Endothelial cell of umbilical vein (primary cell): Measurements from ENCODE around the gene MINDY2. TPM values are rescaled to one million over a fixed set of nuclear protein-coding genes. Genes with fewer than 3 reads are reported as not detected.

ENCODE experiments used
- BruUV-seq: library from RNA; stranded (reverse); fragments of 400-500 nt; replicated peaks from 2 replicates; lab custom pipeline; 2021; lab: Mats Ljungman, UMichigan
- CTCF ChIA-PET: fragments of 300-600, 350-600 bp; sonication (Branson Sonifier 250); formaldehyde crosslinking; loops from one replicate; lab custom pipeline; 2021; ENCODE audit warnings: antibody characterized with exemption, inconsistent platforms; lab: Charles Lee
- POLR2A ChIA-PET: fragments of 300-600, 350-600 bp; sonication (Branson Sonifier 250); formaldehyde crosslinking; loops from one replicate; lab custom pipeline; 2021; ENCODE audit warnings: antibody characterized with exemption, inconsistent platforms; lab: Charles Lee
- DNase-seq: peaks from one replicate; pipeline ENCODE4 v3.0.0-alpha.2; 2011; ENCODE audit warnings: low read depth, low spot score
- FAIRE-seq: peaks from 2 replicates; lab custom pipeline; 2011; peaks lifted over from hg19 to GRCh38; lab: Jason Lieb, UNC
- H2AFZ ChIP-seq: 2 replicates; pipeline ENCODE4 v1.6.0; 2012; ENCODE audit warnings: low read depth, low read length, control low read depth, inconsistent platforms
- H3K27ac ChIP-seq: 2 replicates; pipeline ENCODE4 v1.5.1; 2011; ENCODE audit warnings: low read depth, mild to moderate bottlenecking, control low read depth, low read length, moderate library complexity; ENCODE audit not compliant: insufficient read depth
- H3K27me3 ChIP-seq, 2 experiments: 2 replicates each; pipeline versions ENCODE4 v1.6.0 to v1.6.1; 2011; ENCODE audit warnings: low read length in 2 of 2, mixed read lengths in 1 of 2; ENCODE audit not compliant: control insufficient read depth in 2 of 2, insufficient read depth in 2 of 2
- H3K36me3 ChIP-seq, 2 experiments: 2 replicates in 1 of 2; 3 replicates in 1 of 2; pipeline ENCODE4 v1.5.1; 2011; ENCODE audit warnings: low read length in 2 of 2, mild to moderate bottlenecking in 1 of 2, moderate library complexity in 1 of 2; ENCODE audit not compliant: control insufficient read depth in 2 of 2, insufficient read depth in 2 of 2; ENCODE audit errors: extremely low read depth in 1 of 2
- H3K4me1 ChIP-seq: 3 replicates; pipeline ENCODE4 v1.5.1; 2011; ENCODE audit warnings: mild to moderate bottlenecking, low read length; ENCODE audit not compliant: control insufficient read depth, insufficient read depth; ENCODE audit errors: extremely low read depth
- H3K4me2 ChIP-seq: 2 replicates; pipeline ENCODE4 v1.6.1; 2011; ENCODE audit warnings: low read length, control low read depth, mixed read lengths; ENCODE audit not compliant: insufficient read depth
- H3K4me3 ChIP-seq, 3 experiments: fragments of 200-600 bp in 1 of 3; sonication (generic), shearing (Covaris generic) in 1 of 3; replicated peaks in 1 of 3; 2 replicates each; pipeline ENCODE4 v1.5.1; 2011 to 2016; ENCODE audit warnings: control low read depth in 3 of 3, low read length in 3 of 3, mild to moderate bottlenecking in 2 of 3, inconsistent platforms in 1 of 3, low read depth in 1 of 3, moderate library complexity in 1 of 3; ENCODE audit not compliant: insufficient read depth in 1 of 3
- H3K79me2 ChIP-seq: 2 replicates; pipeline ENCODE4 v1.6.0; 2012; ENCODE audit warnings: low read length, inconsistent platforms; ENCODE audit not compliant: control insufficient read depth, insufficient read depth
- H3K9ac ChIP-seq: replicated peaks from 2 replicates; pipeline ENCODE3; 2011; ENCODE audit warnings: low read length, control low read depth; ENCODE audit not compliant: insufficient read depth; ENCODE audit errors: extremely low read depth
- H3K9me1 ChIP-seq: replicated peaks from 3 replicates; pipeline ENCODE4 v1.6.0; 2011; ENCODE audit warnings: mild to moderate bottlenecking, low read length; ENCODE audit not compliant: control insufficient read depth, insufficient read depth; ENCODE audit errors: extremely low read depth
- H3K9me3 ChIP-seq: replicated peaks from 2 replicates; pipeline ENCODE4 v1.5.1; 2012; ENCODE audit warnings: low read length, inconsistent platforms; ENCODE audit not compliant: control insufficient read depth, insufficient read depth
- H4K20me1 ChIP-seq: replicated peaks from 2 replicates; pipeline ENCODE3; 2011; ENCODE audit warnings: mild to moderate bottlenecking, low read length; ENCODE audit not compliant: control insufficient read depth, insufficient read depth; ENCODE audit errors: extremely low read depth
- EZH2 ChIP-seq: IDR thresholded peaks from 2 replicates; pipeline ENCODE4 v1.6.1; 2012; ENCODE audit warnings: borderline replicate concordance, low read depth, mild to moderate bottlenecking, moderate library complexity, low read length, inconsistent platforms; ENCODE audit not compliant: severe bottlenecking
- FOS ChIP-seq: IDR thresholded peaks from 2 replicates; pipeline ENCODE4 v1.6.1; 2011; ENCODE audit warnings: mild to moderate bottlenecking, low read length, moderate library complexity, borderline replicate concordance; ENCODE audit not compliant: insufficient read depth
- GATA2 ChIP-seq: IDR thresholded peaks from 2 replicates; pipeline ENCODE4 v1.7.0; 2011; ENCODE audit warnings: low read depth, mild to moderate bottlenecking, moderate library complexity, mixed read lengths, low read length; ENCODE audit not compliant: insufficient read length, insufficient read depth
- JUN ChIP-seq: IDR thresholded peaks from 2 replicates; pipeline ENCODE4 v1.6.1; 2011; ENCODE audit warnings: borderline replicate concordance, low read depth; ENCODE audit not compliant: insufficient read length, insufficient read depth
- MYC ChIP-seq: IDR thresholded peaks from one replicate; pipeline ENCODE4 v1.6.1; 2011; ENCODE audit warnings: mild to moderate bottlenecking, low read depth, low read length
- POLR2A ChIP-seq: IDR thresholded peaks from 2 replicates; pipeline ENCODE4 v1.6.1; 2012; ENCODE audit warnings: low read depth, mild to moderate bottlenecking, control low read depth, low read length
- POLR2AphosphoS5 ChIP-seq: IDR thresholded peaks from 2 replicates; pipeline ENCODE4 v1.6.1; 2012; ENCODE audit warnings: low read depth, mild to moderate bottlenecking, control low read depth, low read length, moderate library complexity; ENCODE audit not compliant: insufficient read depth
- dilution Hi-C: fragments of 300-500 bp; cut with MboI; formaldehyde crosslinking; loops from one replicate; pipeline ENCODE4 v1.15.0; 2019; ENCODE audit warnings: low sequenced_read_pairs; ENCODE audit not compliant: extremely low pct_ligation_motif_present
- intact Hi-C: fragments of 100-400 bp; cut with micrococcal nuclease; formaldehyde crosslinking; loops from one replicate; pipeline ENCODE4 v1.10.0; 2022
- polyA plus RNA-seq, 4 experiments: library from polyadenylated mRNA; depleted of rRNA in 3 of 4; stranded (reverse) in 3 of 4; unstranded in 1 of 4; fragments of >200 nt; gene quantifications; 2 replicates each; pipeline versions ENCODE4 v1.2.1 to v1.2.3, GENCODE V29; 2011 to 2012; ENCODE audit warnings: missing spikeins in 1 of 4
- total RNA-seq: library from RNA; stranded (reverse); gene quantifications from 2 replicates; pipeline ENCODE4 v1.2.3, GENCODE V29; 2021
- TF ChIP-seq, protein P1 (sequence below), 2 donors: IDR thresholded peaks; 1 replicate in 1 of 2; 2 replicates in 1 of 2; pipeline ENCODE4 v1.5.1; 2011; ENCODE audit warnings: low read length in 2 of 2, mild to moderate bottlenecking in 2 of 2, moderate library complexity in 2 of 2, control low read depth in 1 of 2, inconsistent platforms in 1 of 2, low read depth in 1 of 2; ENCODE audit not compliant: insufficient read depth in 1 of 2; ENCODE audit errors: extremely low read depth in 1 of 2
- TF ChIP-seq, protein P2 (sequence below): IDR thresholded peaks from 2 replicates; pipeline ENCODE4 v1.6.1; 2011; ENCODE audit not compliant: insufficient read depth, insufficient read length

MINDY2 gene
- total and polyA plus RNA-seq, 2 donors (not counting 3 experiments of a cell fraction or from before 2014, with no cell fraction given) = 1.6 to 13.7 TPM

DNA sequence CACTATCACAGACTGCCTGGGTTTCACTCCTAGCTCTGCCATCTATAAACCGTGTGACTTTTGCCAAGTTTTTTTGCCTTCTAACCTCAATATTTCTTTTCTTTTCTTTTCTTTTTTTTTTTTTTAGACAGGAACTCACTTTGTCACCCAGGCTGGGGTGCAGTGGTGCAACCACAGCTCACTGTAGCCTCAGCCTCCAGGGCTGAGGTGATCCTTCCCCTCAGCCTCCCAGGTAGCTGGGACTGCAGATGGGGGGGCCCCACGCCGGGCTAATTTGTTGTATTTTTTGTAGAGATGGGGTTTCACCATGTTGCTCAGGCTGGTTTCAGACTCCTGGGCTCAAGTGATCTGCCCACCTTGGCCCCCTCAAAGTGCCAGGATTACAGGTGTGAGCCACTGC is 18.4 kb upstream of the MINDY2 start:
- POLR2A ChIA-PET = no interaction called here
- Histone ChIP-seq H3K79me2 (peaks cover 13% of the 10 kb centered on the region), H3K27ac (no peak overlapping the region), H3K9ac (no peak overlapping the region), H2AFZ (no peak overlapping the region), H3K9me1 (no peaks in the 10 kb centered on the region), H3K9me3 (no peaks in the 10 kb centered on the region), H3K36me3 (no peaks in the 10 kb centered on the region), H3K4me1 (peaks cover 11% of the 10 kb centered on the region), H3K4me2 (no peak overlapping the region), H3K27me3 (no peaks in the 10 kb centered on the region), H4K20me1 (no peaks in the 10 kb centered on the region), H3K4me3 (no peak overlapping the region)
- BruUV-seq = no TSS peak
- dilution Hi-C loops (no loop called here), intact Hi-C loops (no loop called here)
- CTCF ChIA-PET = no interaction called here
- no peak for TF ChIP-seq FOS
- no peak for TF ChIP-seq POLR2AphosphoS5
- no peak for TF ChIP-seq EZH2
- TF ChIP-seq POLR2A = no peak
- TF ChIP-seq, protein P1, sequence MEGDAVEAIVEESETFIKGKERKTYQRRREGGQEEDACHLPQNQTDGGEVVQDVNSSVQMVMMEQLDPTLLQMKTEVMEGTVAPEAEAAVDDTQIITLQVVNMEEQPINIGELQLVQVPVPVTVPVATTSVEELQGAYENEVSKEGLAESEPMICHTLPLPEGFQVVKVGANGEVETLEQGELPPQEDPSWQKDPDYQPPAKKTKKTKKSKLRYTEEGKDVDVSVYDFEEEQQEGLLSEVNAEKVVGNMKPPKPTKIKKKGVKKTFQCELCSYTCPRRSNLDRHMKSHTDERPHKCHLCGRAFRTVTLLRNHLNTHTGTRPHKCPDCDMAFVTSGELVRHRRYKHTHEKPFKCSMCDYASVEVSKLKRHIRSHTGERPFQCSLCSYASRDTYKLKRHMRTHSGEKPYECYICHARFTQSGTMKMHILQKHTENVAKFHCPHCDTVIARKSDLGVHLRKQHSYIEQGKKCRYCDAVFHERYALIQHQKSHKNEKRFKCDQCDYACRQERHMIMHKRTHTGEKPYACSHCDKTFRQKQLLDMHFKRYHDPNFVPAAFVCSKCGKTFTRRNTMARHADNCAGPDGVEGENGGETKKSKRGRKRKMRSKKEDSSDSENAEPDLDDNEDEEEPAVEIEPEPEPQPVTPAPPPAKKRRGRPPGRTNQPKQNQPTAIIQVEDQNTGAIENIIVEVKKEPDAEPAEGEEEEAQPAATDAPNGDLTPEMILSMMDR (IDR thresholded peaks at IDR 0.05; ENCODE audit: extremely low read depth in 1 of 2, insufficient read depth in 1 of 2, low read depth in 1 of 2, low read length in 2 of 2) = no peak
- TF ChIP-seq, protein P2, sequence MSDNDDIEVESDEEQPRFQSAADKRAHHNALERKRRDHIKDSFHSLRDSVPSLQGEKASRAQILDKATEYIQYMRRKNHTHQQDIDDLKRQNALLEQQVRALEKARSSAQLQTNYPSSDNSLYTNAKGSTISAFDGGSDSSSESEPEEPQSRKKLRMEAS = no peak
- TF ChIP-seq GATA2 = no peak
- no peak for TF ChIP-seq JUN
- no peak for TF ChIP-seq MYC
- FAIRE-seq (no peak), DNase-seq (no peak)
